Activated T-helper 1 cell treated with Interleukin-2 at 50 U/mL for 16 hours (primary cell): ENCODE measurements around the gene ZNF628.
"Not testable (repeated sequence)": the region's sequence is repeated elsewhere in the genome, so short reads cannot be mapped to it uniquely, and the experiment has no call there.

Experiments
- DNase-seq: peaks from one replicate; pipeline ENCODE4 v3.0.0-alpha.2; 2020; ENCODE audit warnings: low read depth

ZNF628 gene

GRCh38 chr19:55476100-55476775 is at the start of gene ZNF628:
ZNF628 (plus strand) TSS chr19:55476617; CDS start chr19:55479911, 3,294 bp downstream.
- DNase-seq = peak; percentile 97

- no peak for DNase-seq
Observed at GRCh38 chr19:55431183-55431582, 45.2 kb upstream of the ZNF628 start.

DNA sequence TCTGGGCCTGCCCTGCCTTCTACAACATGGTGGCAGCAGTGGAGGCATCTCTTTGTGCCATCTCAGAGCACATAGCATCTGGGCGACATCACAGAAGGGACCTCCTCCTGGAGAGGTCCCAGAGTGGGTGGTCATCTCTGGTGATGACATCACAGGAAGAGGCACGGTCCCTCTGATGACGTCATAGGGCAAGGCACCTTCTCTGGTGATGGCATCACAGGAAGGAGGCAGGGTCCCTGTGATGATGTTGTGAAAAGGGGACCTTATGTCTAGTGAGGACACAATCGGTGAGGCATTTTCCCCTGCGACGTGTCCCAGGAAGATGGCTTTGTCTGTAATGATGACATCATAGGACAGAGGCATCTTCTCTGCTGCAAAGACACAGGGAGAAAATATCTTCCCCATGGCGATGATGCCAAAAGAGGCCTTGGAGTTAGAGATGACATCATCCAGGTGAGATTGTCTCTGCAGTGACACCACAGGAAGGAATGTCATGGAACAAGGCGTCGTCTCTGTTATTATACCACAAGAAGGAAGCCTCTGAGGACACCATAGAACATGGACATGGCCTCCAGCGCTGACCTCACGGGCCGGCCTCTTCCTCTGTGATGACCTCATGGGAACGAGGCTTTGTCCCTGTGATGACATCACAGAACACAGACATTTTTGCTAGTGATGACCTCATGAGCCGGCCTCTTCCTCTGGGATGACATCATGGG is 44.0 kb upstream of the ZNF628 start:
- DNase-seq = no peak

- DNase-seq = no peak
Observed at GRCh38 chr19:55433292-55433691, 43.1 kb upstream of the ZNF628 start.

GRCh38 chr19:55434356-55434919 is 42.0 kb upstream of the ZNF628 start:
- no peak for DNase-seq

DNA sequence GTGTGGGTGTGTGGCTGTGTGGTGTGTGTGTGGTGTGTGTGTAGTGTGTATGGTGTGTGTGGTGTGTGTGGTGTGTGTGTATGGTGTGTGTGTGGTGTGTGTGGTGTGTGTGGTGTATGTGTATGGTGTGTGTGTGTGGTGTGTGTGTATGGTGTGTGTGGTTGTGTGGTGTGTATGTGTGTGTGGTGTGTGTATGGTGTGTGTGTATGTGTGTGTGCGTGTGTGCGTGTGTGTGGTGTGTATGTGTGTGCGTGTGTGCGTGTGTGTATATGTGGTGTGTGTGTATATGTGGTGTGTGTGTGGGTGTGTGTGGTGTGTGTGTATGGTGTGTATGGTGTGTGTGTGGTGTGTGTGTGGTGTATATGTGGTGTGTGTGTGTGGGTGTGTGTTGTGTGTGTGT is 41.4 kb upstream of the ZNF628 start:
- no peak for DNase-seq

GRCh38 chr19:55436847-55437246 is 39.6 kb upstream of the ZNF628 start:
- no peak for DNase-seq

- DNase-seq = no peak
Observed at GRCh38 chr19:55437410-55437809, 39.0 kb upstream of the ZNF628 start.

DNA sequence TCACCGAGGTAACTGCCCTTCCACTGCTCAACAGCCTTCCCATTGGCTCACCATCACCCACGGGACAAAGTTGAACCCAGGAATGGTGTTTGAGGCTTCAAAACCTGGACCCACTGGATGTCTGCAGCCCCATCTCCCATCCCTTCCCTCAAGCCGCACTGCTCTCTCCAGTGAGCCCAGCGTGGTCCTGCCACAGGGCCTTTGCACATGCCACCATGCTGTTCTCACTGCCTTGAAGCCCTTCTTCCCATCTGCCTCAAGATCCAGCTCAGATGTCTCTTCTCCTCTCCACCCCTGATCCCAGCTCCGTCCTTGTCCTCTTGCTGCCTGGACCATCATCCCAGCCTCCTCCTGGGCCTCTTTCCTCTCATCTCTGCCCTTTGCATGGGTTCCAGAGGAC is 37.4 kb upstream of the ZNF628 start:
- no peak for DNase-seq

DNA sequence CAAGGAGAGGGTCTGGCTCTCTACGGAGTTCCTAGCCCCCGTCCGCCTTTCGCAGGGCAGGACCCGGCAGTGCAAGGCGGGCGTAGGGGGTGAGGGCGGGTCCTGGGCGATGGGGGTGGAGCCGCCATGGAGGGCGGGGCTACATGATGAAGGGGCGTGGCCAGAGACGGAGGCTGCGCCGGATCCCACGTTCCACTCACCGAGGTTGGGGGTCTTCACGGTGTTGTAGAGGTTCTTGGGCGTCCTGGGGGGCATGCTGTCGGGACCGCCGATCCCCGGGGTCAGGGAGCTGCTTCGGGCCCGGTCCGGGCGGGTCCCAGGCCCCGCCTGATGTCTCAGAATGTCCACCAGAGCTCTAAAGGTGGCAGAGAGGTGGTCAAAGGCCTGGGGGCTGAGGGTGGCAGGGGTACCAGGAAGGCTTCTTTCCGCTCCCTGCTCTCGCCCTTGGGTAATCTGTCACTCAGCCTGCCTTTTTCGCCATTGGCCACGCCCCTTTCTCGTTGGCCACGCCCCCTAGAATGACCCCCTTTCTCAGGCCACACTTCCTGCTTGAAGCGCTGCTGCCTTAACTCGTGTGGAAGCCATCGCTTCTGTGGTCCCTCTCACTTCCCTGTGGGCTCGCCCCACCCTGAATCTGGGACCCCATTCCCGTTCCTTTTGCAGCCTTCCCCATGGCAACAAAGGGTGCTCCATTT is 35.9 kb upstream of the ZNF628 start:
- DNase-seq = no peak

DNA sequence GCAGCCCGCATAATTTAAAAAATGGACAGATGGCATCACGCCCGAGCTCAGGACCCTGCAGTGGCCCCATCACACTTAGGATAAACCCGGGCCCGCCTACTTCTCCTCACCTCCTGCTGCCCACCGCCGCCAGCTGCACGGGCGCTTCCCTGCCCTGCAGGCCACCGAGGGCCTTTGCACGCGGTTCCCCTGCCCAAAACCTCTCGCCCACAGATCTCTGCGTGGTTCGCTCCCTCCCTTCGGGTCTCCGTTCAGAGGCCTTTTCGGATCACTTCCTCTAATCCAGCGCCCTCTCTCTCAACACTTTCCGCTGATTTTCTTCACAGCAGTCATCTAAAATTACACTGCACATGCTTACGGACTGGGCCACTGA is 35.1 kb upstream of the ZNF628 start:
- DNase-seq = no peak

DNA sequence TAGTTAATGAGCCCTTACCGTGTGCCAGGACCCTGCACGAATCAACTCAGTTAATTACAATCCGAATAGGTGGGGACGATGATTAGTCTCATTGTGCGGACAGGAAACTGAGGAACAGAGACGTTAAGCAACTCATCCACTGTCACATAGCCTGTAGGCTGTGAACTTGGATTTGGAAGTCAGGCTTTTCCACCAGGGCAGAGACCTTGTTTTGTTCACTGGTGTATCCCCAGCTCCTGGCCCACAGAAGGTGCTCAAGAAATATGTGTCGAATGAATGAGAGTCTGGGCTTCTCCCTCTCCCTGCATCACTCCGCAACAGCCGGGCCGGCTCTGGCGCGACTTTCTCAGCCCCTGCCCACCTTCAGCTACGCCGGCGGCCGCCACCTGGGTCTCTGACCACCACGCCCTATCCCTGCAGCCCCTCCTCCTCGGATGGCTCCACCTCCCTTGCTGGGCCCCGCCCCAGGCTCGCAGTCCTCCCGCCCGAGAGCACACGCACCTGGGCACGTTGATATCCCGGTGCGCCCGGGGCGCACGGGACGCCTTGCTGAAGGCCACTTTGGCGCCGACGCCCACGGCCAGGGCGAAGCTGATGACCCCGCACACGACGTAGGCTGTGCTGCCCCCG is 34.6 kb upstream of the ZNF628 start:
- no peak for DNase-seq

- DNase-seq = no peak
Observed at GRCh38 chr19:55442372-55442961, 34.0 kb upstream of the ZNF628 start.

- no peak for DNase-seq
Observed at GRCh38 chr19:55443045-55443823, 33.2 kb upstream of the ZNF628 start, which contains the start of gene SHISA7. SHISA7 (minus strand) TSS chr19:55443300; CDS start chr19:55442863, 437 bp downstream.

DNA sequence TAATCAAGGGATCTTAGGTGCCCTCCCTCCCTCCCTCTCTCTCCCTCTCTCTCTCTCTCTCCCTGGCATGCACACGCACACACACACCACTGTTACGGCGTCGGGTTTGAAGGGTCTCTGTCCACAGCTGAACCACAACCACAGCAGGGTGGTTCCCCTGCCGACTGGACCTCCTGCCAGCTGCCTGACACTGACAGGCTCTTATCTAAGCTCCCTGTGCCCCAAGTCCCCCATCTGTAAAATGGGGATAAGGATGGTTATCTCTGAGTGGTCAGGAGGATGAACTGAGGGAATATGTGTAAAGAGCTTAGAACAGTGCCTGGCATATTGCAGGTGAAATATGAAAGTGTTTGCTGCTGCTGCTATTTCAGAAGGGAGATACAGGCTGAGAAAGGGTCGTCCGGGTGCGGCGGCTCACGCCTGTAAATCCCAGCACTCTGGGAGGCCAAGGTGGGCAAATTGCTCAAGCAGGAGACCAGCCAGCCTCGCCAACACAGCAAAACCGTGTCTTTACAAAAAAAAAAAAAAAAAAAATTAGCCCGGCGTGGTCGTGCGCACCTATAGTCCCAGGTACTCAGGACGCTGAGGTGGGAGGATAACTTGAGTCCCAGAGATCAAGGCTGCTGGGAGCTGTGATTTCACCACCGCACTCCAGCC is 32.5 kb upstream of the ZNF628 start:
- DNase-seq = no peak

- DNase-seq = no peak
Observed at GRCh38 chr19:55444646-55445045, 31.8 kb upstream of the ZNF628 start.

DNA sequence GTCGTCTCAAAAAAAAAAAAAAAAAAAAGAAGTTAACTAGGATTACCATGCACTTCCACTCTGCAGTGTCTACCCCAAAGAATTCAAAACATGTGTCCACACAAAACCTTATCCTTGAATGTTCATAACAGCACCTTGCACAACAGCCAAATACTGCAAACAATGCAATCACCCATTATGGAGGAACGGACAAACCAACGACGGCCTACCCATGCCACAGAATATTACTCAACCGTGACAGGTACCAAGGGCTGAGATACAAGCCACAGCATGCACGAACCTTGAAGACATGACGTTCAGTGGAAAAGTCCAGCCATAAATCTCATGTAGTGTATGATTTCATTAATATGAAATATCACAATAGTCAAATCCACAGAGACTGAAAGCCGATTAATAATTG is 30.4 kb upstream of the ZNF628 start:
- no peak for DNase-seq

DNA sequence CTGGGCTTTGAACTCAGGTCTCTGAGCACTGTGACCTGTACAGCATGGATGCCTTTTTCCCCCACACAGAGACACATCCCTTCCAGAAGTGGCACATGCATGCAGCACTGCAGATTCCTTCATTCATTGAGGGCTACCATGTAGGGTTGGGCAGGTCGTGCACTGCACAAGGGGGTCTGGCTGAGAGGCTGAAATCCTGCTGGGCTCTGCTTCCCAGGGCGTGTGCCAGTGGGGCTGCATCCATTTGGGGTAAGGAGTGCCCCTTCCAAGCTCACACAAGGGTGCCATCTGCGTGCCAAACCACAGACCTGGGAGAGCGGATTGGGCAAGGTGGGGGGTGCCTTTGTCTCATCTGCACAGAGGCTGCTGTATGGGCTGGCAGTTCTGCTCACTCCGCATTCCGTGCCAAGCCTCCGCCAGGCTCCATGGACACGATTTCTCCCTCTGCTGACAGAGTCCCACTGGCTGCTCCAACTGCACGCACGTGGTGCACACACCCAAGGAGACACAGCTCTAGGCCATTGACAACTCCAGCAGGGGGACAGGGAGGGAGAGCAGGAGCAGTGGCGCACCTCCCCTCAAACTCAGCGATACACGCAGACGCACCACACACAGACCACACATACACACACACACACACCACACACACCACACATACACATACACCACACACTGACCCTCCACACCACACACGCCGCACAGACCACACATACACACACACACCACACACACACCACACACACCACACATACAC is 28.8 kb upstream of the ZNF628 start:
- no peak for DNase-seq

DNA sequence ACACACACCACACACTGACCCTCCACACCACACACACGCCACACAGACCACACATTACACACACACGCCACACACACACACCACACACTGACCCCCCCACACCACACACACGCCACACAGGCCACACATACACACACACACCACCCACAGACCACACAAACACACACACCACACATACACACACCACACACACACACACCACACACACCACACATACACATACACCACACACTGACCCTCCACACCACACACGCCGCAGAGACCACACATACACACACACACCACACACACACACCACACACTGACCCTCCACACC is 28.3 kb upstream of the ZNF628 start:
- not testable (repeated sequence) for DNase-seq

DNA sequence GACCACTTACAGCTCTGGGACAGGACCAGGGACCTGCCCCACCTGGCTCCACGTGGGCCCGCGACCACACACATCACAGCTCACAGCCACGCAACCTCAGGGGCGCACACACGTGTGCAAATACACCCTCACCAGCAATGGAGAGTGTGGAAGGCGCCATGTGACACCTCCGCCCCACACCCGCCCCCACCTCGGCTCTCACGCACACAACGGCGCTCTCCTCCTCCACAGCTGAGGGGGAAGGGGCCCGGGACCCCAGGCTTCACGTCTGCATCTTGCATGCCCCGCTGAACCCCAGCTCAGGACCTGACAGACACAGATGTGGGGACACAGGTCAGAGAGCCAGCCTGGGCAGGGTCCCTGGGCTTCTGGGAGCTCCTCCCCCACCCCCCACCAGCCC is 26.9 kb upstream of the ZNF628 start:
- DNase-seq = no peak
